Stimulated activated CD4-positive, alpha-beta T cell treated with anti-CD3 and anti-CD28 coated beads, TNF-alpha, amount 100 ng/mL, for 24 hours (primary cell): ENCODE results near the gene ANO2.

ENCODE experiments used
- DNase-seq, 3 experiments: peaks; one replicate each; pipeline ENCODE4 v3.0.0-alpha.2; 2020; ENCODE audit warnings: low read depth in 3 of 3

The ANO2 gene

GRCh38 chr12:5778821-5779220, 166.2 kb downstream of the ANO2 start:
- no peak for DNase-seq

DNA sequence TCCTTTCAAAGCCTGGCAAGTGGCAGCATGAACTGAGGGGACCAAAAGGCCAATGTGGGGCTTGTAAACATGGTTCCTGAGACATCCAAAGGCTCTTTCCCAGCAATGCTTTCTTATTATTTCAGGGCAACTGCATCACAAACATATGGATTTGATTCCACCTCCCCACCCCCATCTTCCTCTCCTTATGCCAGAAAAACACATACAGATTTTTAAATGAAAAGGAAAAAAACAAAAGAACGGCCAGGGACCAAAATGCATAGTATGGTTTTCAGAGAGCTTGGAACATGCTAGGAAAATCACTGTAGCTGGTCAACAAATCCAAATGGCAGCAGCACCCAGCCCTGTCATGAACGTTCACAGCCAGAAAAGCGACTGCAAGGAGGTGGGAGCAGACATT, 167.6 kb downstream of the ANO2 start:
- no peak for DNase-seq

GRCh38 chr12:5776091-5776490, 169.0 kb downstream of the ANO2 start:
- no peak for DNase-seq

- DNase-seq, result no peak
Measured at GRCh38 chr12:5773550-5773949, 171.5 kb downstream of the ANO2 start.

DNA sequence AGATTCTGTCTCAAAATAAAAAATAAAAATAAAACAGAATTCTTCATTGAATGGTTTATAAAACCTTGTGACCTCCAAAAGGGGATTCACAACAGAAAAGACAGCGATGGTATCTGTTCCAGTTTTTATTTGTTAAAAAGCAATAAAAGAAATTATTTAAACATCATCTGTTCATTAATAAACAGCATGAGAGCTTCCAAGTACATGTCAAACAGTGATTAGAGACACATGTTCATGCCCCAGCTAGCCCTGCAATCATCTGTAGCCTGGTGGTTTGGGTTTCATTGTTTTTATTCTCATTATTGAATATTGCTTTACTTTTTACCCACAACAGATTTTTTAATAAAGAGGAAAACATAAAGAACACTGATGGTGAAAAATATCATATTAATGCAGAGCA, 173.3 kb downstream of the ANO2 start:
- DNase-seq, result no peak

DNA sequence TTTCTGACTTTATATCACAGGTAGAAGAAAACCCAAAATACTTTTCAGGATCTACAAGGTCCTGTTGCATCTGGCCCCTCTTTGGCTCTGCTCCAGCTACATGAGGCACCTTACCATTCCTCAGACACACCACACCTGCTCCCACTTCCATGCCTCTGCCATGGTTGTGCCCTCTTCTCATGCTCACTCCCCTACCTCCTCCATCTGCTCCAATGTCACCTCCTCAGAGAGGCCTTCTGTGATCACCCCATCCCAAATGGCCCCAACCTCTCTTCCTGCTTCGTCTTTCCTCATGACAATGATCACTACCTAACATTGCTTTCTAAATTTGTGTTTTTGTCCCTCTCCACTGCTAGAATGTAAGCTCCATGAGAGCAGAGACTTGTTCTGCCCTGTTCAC, 174.3 kb downstream of the ANO2 start:
- no peak for DNase-seq

DNA sequence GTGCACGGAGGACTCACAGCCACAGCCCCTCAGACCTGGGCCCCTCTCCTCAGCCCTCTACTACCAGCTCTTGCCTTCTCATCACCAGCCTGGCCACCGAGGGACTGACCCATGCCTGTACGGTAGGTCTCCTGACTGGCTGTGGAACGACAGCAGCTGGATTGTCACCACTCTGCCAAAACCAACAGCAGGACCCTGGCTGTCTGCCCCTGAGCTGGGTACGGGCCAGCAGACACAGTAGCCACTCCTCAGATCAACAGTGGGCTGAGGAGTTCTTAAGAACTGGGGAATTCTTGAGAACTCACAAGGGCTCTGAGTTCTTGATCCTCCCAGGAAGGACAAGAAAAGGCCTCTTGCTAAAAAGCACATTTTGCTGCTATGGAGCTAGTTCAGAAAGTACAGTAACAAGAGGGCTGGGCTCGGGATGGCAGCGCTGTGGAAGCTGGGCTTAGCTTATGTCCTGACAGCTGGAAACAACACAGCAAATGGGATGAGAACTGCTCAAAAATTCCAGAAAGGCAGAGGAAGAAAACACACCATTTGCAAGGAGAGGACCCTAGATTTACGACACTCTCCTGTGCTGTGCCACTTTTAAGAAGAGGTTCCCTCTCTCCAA, 176.4 kb downstream of the ANO2 start:
- DNase-seq, result no peak

- no peak for DNase-seq
Measured at GRCh38 chr12:5768171-5768570, 176.9 kb downstream of the ANO2 start.

- no peak for DNase-seq
Measured at GRCh38 chr12:5758347-5758746, 186.7 kb downstream of the ANO2 start.

DNA sequence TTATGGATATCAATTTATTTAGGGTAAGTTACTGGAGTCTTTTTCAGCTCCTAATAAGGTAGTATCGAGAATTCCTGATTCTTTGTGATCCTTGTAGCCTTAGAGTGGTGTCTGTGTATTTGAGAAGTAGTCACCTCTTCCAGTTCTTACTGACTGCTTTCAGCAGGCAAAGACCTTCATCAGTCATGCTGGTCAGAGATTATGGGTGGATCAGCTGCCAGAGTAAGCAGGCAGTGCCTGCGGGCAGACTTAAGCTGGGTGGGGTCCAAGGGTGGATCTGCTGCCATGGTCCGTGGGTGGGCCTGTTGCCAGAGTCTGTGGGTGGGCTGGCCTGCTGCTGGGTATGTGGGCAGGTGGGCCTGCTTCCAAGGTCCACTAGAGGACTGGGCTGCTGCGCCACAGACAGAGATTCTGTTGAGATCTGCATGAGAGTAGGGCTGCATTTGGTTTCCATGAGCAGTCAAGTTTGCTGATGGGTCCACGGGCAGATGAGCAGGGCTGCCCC, 188.7 kb downstream of the ANO2 start:
- no peak for DNase-seq

- no peak for DNase-seq
Measured at GRCh38 chr12:5748027-5748426, 197.0 kb downstream of the ANO2 start.

- DNase-seq, result no peak
Measured at GRCh38 chr12:5746917-5747316, 198.1 kb downstream of the ANO2 start.

- DNase-seq, result no peak
Measured at GRCh38 chr12:5746036-5746908, 198.8 kb downstream of the ANO2 start.

- peak; percentile 2 to 50 (median 22) for DNase-seq
Measured at GRCh38 chr12:5745251-5745888, 199.7 kb downstream of the ANO2 start.

GRCh38 chr12:5742258-5742657, 202.8 kb downstream of the ANO2 start:
- no peak for DNase-seq

DNA sequence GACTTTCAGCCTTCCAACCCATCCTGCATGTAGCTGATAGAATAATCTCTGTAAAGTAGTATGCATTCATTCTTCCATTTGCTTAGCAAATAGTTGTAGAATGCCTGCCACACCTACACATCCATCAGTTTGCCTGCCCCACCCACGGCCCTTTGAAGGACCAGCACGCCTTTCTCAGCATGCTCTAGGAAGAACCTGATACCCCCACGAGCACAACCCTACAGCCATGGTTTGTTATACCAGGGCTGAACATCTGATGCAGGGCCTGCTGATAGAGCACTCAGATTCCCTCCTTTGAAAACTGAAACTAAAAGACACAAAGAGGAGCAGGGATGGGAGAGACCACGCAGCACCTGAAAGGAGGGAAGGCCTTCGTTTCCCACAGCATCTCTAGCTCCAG, 205.1 kb downstream of the ANO2 start:
- no peak for DNase-seq

- DNase-seq, result no peak
Measured at GRCh38 chr12:5737778-5738177, 207.3 kb downstream of the ANO2 start.

GRCh38 chr12:5736527-5736926, 208.5 kb downstream of the ANO2 start:
- no peak for DNase-seq

DNA sequence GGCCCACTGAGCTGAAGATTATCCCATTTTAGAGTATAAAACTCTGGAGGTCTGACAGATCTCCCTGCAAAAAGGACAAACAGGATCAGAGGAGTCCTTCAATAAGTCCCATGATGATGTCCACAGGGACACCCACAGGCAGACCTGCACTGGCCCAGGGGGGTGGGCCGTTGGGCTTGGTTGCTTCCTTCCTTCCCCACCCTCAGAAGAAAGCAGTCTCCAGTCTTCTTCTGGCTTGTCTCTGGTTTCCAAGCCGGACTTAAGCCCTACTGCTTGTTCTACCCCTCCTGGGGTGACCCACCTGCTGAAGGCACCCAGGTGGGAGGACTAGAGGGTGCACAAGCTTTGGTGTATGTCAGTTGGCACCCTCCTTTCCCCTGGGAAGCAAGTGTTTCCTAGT, 209.0 kb downstream of the ANO2 start:
- no peak for DNase-seq

DNA sequence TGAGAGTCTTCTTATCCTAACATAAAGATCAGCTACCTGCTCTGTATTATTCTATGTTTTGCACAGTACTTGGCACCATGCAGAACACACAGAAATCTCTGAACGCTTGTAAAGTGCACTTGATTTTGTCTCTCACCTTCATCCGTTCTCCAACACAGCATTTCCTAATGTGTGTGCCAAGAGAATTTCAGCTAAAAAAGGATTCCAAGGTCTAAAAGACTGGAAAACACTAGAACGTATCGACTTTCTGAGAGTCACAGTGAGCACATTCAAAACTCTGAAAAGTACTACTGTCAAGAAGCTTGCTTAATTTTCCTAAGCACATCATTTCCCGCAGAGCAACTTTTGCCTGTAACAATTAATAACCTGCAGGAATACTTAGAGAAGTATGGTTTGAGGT, 211.1 kb downstream of the ANO2 start:
- no peak for DNase-seq

GRCh38 chr12:5733136-5733755, 211.8 kb downstream of the ANO2 start:
- no peak for DNase-seq

- DNase-seq, result no peak
Measured at GRCh38 chr12:5730962-5731361, 214.1 kb downstream of the ANO2 start.
